H1 (cell line): ENCODE data around the gene CHRNA1. TPM values are rescaled to one million over a fixed set of nuclear protein-coding genes. Genes with fewer than 3 reads are reported as not detected.
A peak's percentile ranks its signal among the peaks of the same experiment; 100 is the strongest.

Experiments used
- CTCF ChIA-PET: fragments of 300-600 bp; sonication (Branson Sonifier 250); formaldehyde crosslinking; loops from one replicate; lab custom pipeline; 2021; ENCODE audit not compliant: partially characterized antibody; lab: Charles Lee
- POLR2A ChIA-PET: fragments of 300-600 bp; sonication (Branson Sonifier 250); formaldehyde crosslinking; loops from one replicate; lab custom pipeline; 2021; ENCODE audit warnings: inconsistent platforms; ENCODE audit not compliant: partially characterized antibody; lab: Charles Lee
- DNase-seq, 2 experiments: peaks; one replicate each; pipeline versions ENCODE4 v3.0.0 to v3.0.0-alpha.2; 2010 to 2022; ENCODE audit warnings: low spot score in 2 of 2, low read depth in 1 of 2, mixed read lengths in 1 of 2
- FAIRE-seq: peaks from 2 replicates; lab custom pipeline; 2011; peaks lifted over from hg19 to GRCh38; lab: Jason Lieb, UNC
- H2AFZ ChIP-seq: 2 replicates; pipeline ENCODE4 v1.8.1; 2012; ENCODE audit warnings: low read length, inconsistent platforms
- H2AK5ac ChIP-seq: 2 replicates; pipeline ENCODE4 v1.6.1; 2013; ENCODE audit warnings: low read depth, low read length
- H2BK120ac ChIP-seq: replicated peaks from 2 replicates; pipeline ENCODE3; 2013; ENCODE audit warnings: low read depth, low read length, inconsistent platforms
- H2BK12ac ChIP-seq: 2 replicates; pipeline ENCODE4 v1.6.1; 2013; ENCODE audit warnings: low read depth, low read length
- H2BK15ac ChIP-seq: 2 replicates; pipeline ENCODE4 v1.6.1; 2013; ENCODE audit warnings: low read length
- H2BK20ac ChIP-seq: 2 replicates; pipeline ENCODE4 v1.6.1; 2013; ENCODE audit warnings: low read length
- H2BK5ac ChIP-seq: 2 replicates; pipeline ENCODE4 v1.6.1; 2013; ENCODE audit warnings: low read depth, low read length
- H3K14ac ChIP-seq: 2 replicates; pipeline ENCODE4 v1.6.1; 2013; ENCODE audit warnings: inconsistent platforms; ENCODE audit not compliant: insufficient read length
- H3K18ac ChIP-seq: 2 replicates; pipeline ENCODE4 v1.6.1; 2013; ENCODE audit warnings: low read length; ENCODE audit errors: extremely low read depth
- H3K23ac ChIP-seq: 2 replicates; pipeline ENCODE4 v1.6.1; 2013; ENCODE audit warnings: inconsistent platforms; ENCODE audit not compliant: insufficient read length
- H3K23me2 ChIP-seq: 2 replicates; pipeline ENCODE4 v1.6.1; 2013; ENCODE audit warnings: low read depth, low read length
- H3K27ac ChIP-seq: 2 replicates; pipeline ENCODE4 v1.6.1; 2011; ENCODE audit warnings: low read depth, low read length, inconsistent platforms
- H3K27me3 ChIP-seq, 4 experiments: replicated peaks in 1 of 4; 1 replicate in 1 of 4; 2 replicates in 3 of 4; pipeline versions ENCODE4 v1.6.1 to v1.8.1; 2011 to 2013; ENCODE audit warnings: low read length in 3 of 4, mild to moderate bottlenecking in 3 of 4, inconsistent platforms in 2 of 4, mixed read lengths in 2 of 4, moderate library complexity in 1 of 4; ENCODE audit not compliant: control insufficient read depth in 3 of 4, insufficient read depth in 3 of 4; ENCODE audit errors: extremely low read depth in 1 of 4
- H3K36me3 ChIP-seq, 4 experiments: 2 replicates each; pipeline versions ENCODE4 v1.6.1 to v1.8.1; 2011 to 2013; ENCODE audit warnings: mild to moderate bottlenecking in 4 of 4, low read length in 3 of 4, moderate library complexity in 2 of 4, control low read depth in 1 of 4, inconsistent platforms in 1 of 4; ENCODE audit not compliant: insufficient read depth in 4 of 4, control insufficient read depth in 2 of 4
- H3K4ac ChIP-seq: replicated peaks from 2 replicates; pipeline ENCODE3; 2013; ENCODE audit warnings: low read length, low read depth, mixed read lengths, inconsistent platforms; ENCODE audit not compliant: insufficient read length
- H3K4me1 ChIP-seq, 4 experiments: replicated peaks in 1 of 4; 1 replicate in 1 of 4; 2 replicates in 3 of 4; pipeline versions ENCODE4 v1.6.1 to v1.8.1; 2011 to 2013; ENCODE audit warnings: low read length in 3 of 4, inconsistent platforms in 2 of 4, mixed read lengths in 1 of 4; ENCODE audit not compliant: insufficient read depth in 4 of 4, control insufficient read depth in 3 of 4
- H3K4me2 ChIP-seq, 2 experiments: 2 replicates each; pipeline versions ENCODE4 v1.6.1 to v1.8.1; 2011 to 2013; ENCODE audit warnings: low read depth in 2 of 2, low read length in 2 of 2, control low read depth in 1 of 2, inconsistent platforms in 1 of 2, mild to moderate bottlenecking in 1 of 2; ENCODE audit not compliant: insufficient read depth in 1 of 2
- H3K4me3 ChIP-seq, 4 experiments: fragments of 200-600, 300-600 bp in 1 of 4; sonication (generic), shearing (Covaris generic), sonication (Bioruptor Twin) in 1 of 4; 2 replicates each; pipeline versions ENCODE4 v1.5.1 to v1.8.1; 2011 to 2016; ENCODE audit warnings: low read length in 4 of 4, low read depth in 3 of 4, control low read depth in 2 of 4, inconsistent platforms in 2 of 4, mild to moderate bottlenecking in 2 of 4, mixed read lengths in 1 of 4, moderate library complexity in 1 of 4; ENCODE audit not compliant: insufficient read depth in 2 of 4; ENCODE audit errors: extremely low read depth in 1 of 4
- H3K56ac ChIP-seq: replicated peaks from 2 replicates; pipeline ENCODE3; 2013; ENCODE audit warnings: low read depth, mild to moderate bottlenecking, mixed read lengths, low read length, inconsistent platforms; ENCODE audit not compliant: insufficient read length
- H3K79me1 ChIP-seq: 2 replicates; pipeline ENCODE4 v1.6.1; 2013; ENCODE audit warnings: low read depth, low read length, control low read depth
- H3K79me2 ChIP-seq, 2 experiments: 2 replicates each; pipeline versions ENCODE4 v1.6.1 to v1.8.1; 2012 to 2013; ENCODE audit warnings: low read length in 2 of 2, mild to moderate bottlenecking in 2 of 2, inconsistent platforms in 1 of 2; ENCODE audit not compliant: insufficient read depth in 2 of 2, control insufficient read depth in 1 of 2
- H3K9ac ChIP-seq, 4 experiments: replicated peaks in 1 of 4; 1 replicate in 1 of 4; 2 replicates in 3 of 4; pipeline versions ENCODE4 v1.6.1 to v1.8.1; 2011 to 2013; ENCODE audit warnings: low read depth in 3 of 4, low read length in 3 of 4, control low read depth in 2 of 4, mild to moderate bottlenecking in 2 of 4, moderate library complexity in 2 of 4, inconsistent platforms in 1 of 4; ENCODE audit errors: extremely low read depth in 1 of 4
- H3K9me3 ChIP-seq, 2 experiments: 2 replicates each; pipeline versions ENCODE4 v1.6.1 to v1.8.1; 2012 to 2013; ENCODE audit warnings: mild to moderate bottlenecking in 2 of 2, moderate library complexity in 2 of 2, control low read depth in 1 of 2, inconsistent platforms in 1 of 2, low read depth in 1 of 2, low read length in 1 of 2, mixed read lengths in 1 of 2; ENCODE audit not compliant: insufficient read depth in 2 of 2
- H4K20me1 ChIP-seq, 2 experiments: replicated peaks in 1 of 2; 2 replicates each; pipeline versions ENCODE3 to v1.8.1; 2011 to 2013; ENCODE audit warnings: inconsistent platforms in 2 of 2, low read length in 2 of 2, mild to moderate bottlenecking in 1 of 2; ENCODE audit not compliant: insufficient read depth in 2 of 2, control insufficient read depth in 1 of 2
- H4K5ac ChIP-seq: 2 replicates; pipeline ENCODE4 v1.6.1; 2013; ENCODE audit warnings: low read length, low read depth, mixed read lengths, inconsistent platforms; ENCODE audit not compliant: insufficient read length
- H4K8ac ChIP-seq: 2 replicates; pipeline ENCODE4 v1.8.0; 2013; ENCODE audit warnings: mild to moderate bottlenecking, moderate library complexity, low read length, inconsistent platforms; ENCODE audit not compliant: insufficient read depth; ENCODE audit errors: extremely low read depth
- H4K91ac ChIP-seq: replicated peaks from 2 replicates; pipeline ENCODE3; 2013; ENCODE audit warnings: low read length, mixed read lengths, inconsistent platforms; ENCODE audit not compliant: insufficient read length
- RFX5 ChIP-seq: IDR thresholded peaks from 2 replicates; pipeline ENCODE4 v1.6.1; 2011; ENCODE audit warnings: low read depth, low read length, improper control_type of control experiment, borderline replicate concordance
- WGBS, 2 experiments: shearing (Covaris generic) in 1 of 2; methylation state at CpG; one replicate each; pipeline versions ENCODE4 v1.1.6 to v1.1.7; 2013 to 2015; ENCODE audit warnings: low lambda C conversion rate in 2 of 2, mixed read lengths in 2 of 2, inconsistent platforms in 1 of 2, low coverage in 1 of 2, missing lambda C conversion rate in 1 of 2; ENCODE audit not compliant: insufficient replicate concordance in 2 of 2, insufficient coverage in 1 of 2, insufficient read length in 1 of 2; ENCODE audit errors: extremely low coverage in 1 of 2, missing lambda C conversion rate in 1 of 2; 5-methylcytosine and 5-hydroxymethylcytosine counted together
- polyA plus RNA-seq, 7 experiments: library from polyadenylated mRNA; depleted of rRNA in 3 of 7; stranded (reverse) in 5 of 7; unstranded in 2 of 7; fragments of >200 nt in 5 of 7; fragments of 200-250 nt in 2 of 7; gene quantifications; 1 replicate in 5 of 7; 2 replicates in 1 of 7; 4 replicates in 1 of 7; pipeline versions ENCODE4 v1.2.1 to v1.2.3, GENCODE V29; 2011 to 2013; ENCODE audit warnings: missing spikeins in 2 of 7, mixed read lengths in 2 of 7
- total RNA-seq: library from RNA; stranded (reverse); fragmentation: NEBNext Ultra II Directional; extraction: Animal tissue kit (Norgen Biotek cat#: 25700); gene quantifications from 2 replicates; pipeline ENCODE4 v1.2.1, GENCODE V29; 2021
- TF ChIP-seq, protein P1 (sequence below): IDR thresholded peaks from 2 replicates; pipeline ENCODE4 v1.6.1; 2011; ENCODE audit warnings: low read length, improper control_type of control experiment

CHRNA1 gene
- total and polyA plus RNA-seq, 2 of the 8 experiments (the other 6 are each of a cell fraction or from before 2014, with no cell fraction given): 0.11 to 0.15 TPM

DNA sequence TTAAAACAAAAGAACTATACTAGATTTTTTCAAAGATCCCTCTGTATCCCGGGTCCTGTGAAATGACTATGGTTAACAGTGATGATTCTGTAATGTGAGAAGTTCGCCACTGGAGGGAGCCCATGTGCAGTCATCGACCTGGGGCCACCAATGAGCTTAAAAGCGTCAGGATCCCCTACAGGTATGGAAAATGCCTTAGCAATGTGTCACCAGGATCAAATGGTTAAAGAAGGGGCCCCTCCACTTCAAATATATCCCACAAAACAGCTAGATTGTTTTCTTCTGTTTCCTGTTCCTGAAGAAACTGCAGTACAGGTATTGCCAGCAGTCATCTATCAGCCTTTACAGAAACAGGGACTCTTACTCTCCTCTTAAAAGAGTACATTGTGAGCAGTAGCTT lies 15.3 kb downstream of the CHRNA1 start:
- CTCF ChIA-PET: interaction anchor here (0.6 to 5.8 kb wide), 41 partner anchors 9 to 1536 kb away, joined by 3 to 68 read pairs (median 4); partner anchors contain the start of gene CHRNA1
- Histone ChIP-seq H4K8ac (no peak overlapping the region), H3K27ac (no peak overlapping the region), H4K5ac (no peak overlapping the region), H3K4ac (no peak overlapping the region), H2BK120ac (no peak overlapping the region), H4K91ac (no peak overlapping the region), H2BK5ac (no peak overlapping the region), H3K4me2 (0 out of 4 replicates have a peak overlapping the region, but pooled peaks of 1 of the 2 experiments have one; percentile 37), H2BK20ac (no peak overlapping the region), H3K79me1 (no peaks in the 10 kb centered on the region), H4K20me1 (no peaks in the 10 kb centered on the region), H2AK5ac (no peak overlapping the region), H3K23me2 (no peaks in the 10 kb centered on the region), H3K18ac (no peak overlapping the region; the same call in 1 of the 2 replicates), H2BK12ac (no peak overlapping the region), H3K4me1 (peaks cover 0 to 2% (median 1%) of the 10 kb centered on the region in 4 experiments; a peak in 3 of 7 replicates), H3K79me2 (no peaks in the 10 kb centered on the region), H3K9me3 (no peaks in the 10 kb centered on the region), H3K14ac (no peak overlapping the region), H3K27me3 (no peaks in the 10 kb centered on the region), H3K23ac (no peak overlapping the region), H3K4me3 (no peak overlapping the region; a peak in 1 of 8 replicates), H3K9ac (no peak overlapping the region), H3K56ac (no peak overlapping the region), H2BK15ac (0 out of 2 replicates have a peak overlapping the region, but pooled peaks have one; percentile 34), H3K36me3 (no peaks in the 10 kb centered on the region), H2AFZ (no peak overlapping the region)
- 11% methylated on average over 4 of the region's 4 CpGs; no CpG with 5 or more reads in 1 of the 2 experiments for WGBS, 2 experiments
- POLR2A ChIA-PET: interaction anchor here (0.5 to 2.6 kb wide), 10 partner anchors 14 to 1924 kb away, joined by 3 to 15 read pairs (median 3); no protein-coding TSS in a partner anchor
- FAIRE-seq (peak; percentile 89), DNase-seq (peak; percentile 66 to 89)
- TF ChIP-seq, protein P1, sequence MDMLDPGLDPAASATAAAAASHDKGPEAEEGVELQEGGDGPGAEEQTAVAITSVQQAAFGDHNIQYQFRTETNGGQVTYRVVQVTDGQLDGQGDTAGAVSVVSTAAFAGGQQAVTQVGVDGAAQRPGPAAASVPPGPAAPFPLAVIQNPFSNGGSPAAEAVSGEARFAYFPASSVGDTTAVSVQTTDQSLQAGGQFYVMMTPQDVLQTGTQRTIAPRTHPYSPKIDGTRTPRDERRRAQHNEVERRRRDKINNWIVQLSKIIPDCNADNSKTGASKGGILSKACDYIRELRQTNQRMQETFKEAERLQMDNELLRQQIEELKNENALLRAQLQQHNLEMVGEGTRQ: no peak
- no peak for TF ChIP-seq RFX5
